ENCODE measurements around the gene SELENOM.
"Not testable (repeated sequence)": the region's sequence is repeated elsewhere in the genome, so short reads cannot be mapped to it uniquely, and the experiment has no call there.

SELENOM gene

DNA sequence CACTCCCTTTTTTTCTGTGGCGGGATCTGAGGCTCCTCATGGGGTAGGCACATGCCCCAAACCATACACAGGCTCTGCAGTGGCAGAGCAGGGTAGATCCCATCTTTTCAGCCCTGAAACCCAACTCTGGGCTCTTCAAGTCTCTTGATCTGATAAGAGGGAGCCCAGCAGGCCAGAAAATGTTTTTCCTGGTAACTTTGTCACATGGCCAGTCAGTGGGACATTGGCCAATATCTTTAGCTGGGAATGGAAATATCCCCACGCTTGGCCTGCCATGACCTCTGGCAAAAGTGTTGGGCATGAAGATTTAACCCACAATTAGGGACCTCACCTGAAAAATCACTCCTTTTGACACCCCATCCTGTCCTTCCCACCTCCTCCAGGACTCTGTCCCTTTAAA, 23.5 kb upstream of the SELENOM start:
- DNase-seq: no peak

GRCh38 chr22:31128156-31128555, 20.8 kb upstream of the SELENOM start:
- no peak for DNase-seq

DNA sequence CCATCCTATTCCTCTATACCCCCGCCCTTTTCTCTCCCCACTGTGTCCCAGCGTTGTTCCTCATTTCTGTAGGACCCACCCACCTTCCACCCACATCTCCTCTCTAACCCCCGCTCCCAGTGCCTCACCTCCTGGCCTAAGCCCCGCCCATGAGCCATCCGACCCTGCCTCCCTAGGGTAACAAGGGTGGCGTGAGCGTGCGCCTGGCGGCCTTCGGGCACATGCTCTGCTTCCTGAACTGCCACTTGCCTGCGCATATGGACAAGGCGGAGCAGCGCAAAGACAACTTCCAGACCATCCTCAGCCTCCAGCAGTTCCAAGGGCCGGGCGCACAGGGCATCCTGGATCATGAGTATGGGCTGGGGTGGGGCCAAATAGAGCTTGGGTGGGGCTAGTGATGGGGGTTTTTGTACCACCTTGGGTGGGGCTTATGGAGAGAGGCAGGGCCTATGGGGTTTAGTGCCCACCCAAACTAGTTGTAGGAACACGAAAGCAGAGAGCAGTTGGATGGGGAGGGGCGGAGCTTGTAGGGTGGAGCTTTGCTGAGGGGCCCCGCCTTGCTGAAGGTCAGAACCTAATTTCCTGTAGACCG, 19.9 kb upstream of the SELENOM start:
- DNase-seq: no peak

GRCh38 chr22:31126869-31127175, 19.5 kb upstream of the SELENOM start:
- DNase-seq: no peak

DNA sequence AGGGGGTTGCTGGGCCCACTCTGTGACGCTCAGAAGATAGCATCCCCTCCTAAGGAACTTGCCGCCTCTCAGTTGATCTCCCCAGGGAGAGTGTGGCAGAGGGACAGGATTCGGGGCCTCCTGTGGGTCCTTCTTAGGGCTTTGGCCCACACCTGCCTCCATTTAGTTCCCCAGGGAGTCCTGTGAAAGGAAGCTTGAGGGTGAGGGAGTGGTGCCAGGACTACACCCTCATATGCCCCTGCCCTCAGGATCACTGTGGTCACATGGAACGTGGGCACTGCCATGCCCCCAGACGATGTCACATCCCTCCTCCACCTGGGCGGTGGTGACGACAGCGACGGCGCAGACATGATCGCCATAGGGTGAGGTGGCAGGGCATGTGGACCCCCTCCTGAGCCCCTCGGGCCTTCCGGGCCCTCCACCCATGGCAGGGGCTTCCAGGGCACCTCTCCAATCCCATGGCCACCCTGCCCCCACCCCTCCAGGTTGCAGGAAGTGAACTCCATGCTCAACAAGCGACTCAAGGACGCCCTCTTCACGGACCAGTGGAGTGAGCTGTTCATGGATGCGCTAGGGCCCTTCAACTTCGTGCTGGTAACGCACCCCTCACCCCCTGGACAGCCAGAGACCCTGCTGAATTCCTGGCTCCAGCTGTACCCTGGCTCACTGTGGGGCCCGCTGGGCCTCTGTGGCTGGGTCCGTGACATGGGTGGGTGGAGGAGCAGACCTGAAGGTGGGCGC, 18.9 kb upstream of the SELENOM start:
- DNase-seq: no peak

- DNase-seq: no peak
Observed at GRCh38 chr22:31125521-31126117, 18.3 kb upstream of the SELENOM start.

DNA sequence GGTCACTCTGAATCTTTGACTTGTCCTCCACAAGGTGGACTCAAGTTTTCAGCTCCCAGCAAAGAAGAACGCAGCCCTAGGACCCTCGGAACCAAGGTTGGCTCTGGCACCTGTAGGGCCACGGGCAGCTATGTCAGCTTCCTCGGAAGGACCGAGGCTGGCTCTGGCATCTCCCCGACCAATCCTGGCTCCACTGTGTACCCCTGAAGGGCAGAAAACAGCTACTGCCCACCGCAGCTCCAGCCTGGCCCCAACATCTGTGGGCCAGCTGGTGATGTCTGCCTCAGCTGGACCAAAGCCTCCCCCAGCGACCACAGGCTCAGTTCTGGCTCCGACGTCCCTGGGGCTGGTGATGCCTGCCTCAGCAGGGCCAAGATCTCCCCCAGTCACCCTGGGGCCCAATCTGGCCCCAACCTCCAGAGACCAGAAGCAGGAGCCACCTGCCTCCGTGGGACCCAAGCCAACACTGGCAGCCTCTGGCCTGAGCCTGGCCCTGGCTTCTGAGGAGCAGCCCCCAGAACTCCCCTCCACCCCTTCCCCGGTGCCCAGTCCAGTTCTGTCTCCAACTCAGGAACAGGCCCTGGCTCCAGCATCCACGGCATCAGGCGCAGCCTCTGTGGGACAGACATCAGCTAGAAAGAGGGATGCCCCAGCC, 17.6 kb upstream of the SELENOM start:
- no peak for DNase-seq

GRCh38 chr22:31124290-31124689, 16.9 kb upstream of the SELENOM start:
- no peak for DNase-seq

- DNase-seq: no peak
Observed at GRCh38 chr22:31123292-31123602, 15.9 kb upstream of the SELENOM start.

- DNase-seq: peak; percentile 68
Observed at GRCh38 chr22:31122532-31123291, 15.3 kb upstream of the SELENOM start, which contains the start of gene INPP5J. INPP5J (plus strand) TSS chr22:31122966; CDS start chr22:31123015, 49 bp downstream.

DNA sequence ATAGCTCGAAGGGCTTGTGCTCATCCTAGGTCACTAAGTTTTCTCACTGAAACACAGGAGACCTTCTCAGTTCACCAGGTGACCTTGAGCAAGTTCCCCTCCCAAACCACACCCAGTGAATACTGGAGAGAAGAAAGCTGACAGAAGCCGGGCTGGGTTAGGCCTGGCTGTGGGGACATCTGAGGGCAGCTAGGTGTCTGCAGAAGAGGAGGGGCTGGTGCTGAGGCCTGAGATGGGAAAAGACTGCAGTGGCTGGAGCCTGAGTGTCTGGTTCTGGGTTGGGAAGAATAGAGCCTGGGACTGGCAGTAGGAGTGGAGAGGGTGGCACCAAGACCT, 14.8 kb upstream of the SELENOM start:
- DNase-seq: no peak

- DNase-seq: no peak
Observed at GRCh38 chr22:31121403-31121802, 14.0 kb upstream of the SELENOM start.

DNA sequence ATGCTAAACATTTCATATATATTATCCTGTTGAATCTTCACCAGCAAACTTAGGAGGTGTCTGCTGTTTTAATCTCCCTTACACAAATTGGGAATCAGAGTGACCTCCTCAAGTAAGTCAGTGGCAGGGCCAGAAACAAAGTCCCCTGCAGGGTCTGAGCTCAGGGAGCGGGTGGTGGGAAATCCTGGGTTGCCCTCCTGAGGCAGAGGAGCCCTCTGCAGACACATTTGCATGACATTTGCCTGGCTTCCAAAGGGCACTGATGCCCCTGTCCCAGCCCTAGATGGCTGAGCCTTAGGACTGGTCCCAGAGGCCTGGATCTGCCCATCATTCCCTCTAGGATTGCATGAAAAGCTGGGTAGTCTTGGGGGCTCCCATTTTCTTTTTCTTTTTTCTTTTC, 13.3 kb upstream of the SELENOM start:
- DNase-seq: no peak

DNA sequence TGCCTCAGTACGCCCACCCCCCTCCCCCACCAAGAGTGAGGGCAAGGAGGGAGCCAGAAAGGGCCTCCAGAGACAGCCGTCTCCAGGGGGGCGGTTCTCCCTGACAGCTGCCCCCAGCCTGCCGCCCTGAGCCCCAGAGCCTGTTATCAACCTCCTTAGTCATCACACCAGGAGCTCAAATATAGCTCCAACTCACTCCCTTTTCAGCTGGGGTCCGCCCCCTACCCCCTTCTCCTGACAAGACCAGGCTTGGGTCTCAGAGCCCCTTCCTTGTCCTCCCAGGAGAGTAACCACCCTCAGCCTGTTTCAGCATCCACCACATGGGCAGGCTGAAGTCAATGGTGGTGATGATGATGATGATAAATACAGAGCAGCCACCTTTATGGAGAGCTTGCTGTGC, 12.9 kb upstream of the SELENOM start:
- DNase-seq: no peak

DNA sequence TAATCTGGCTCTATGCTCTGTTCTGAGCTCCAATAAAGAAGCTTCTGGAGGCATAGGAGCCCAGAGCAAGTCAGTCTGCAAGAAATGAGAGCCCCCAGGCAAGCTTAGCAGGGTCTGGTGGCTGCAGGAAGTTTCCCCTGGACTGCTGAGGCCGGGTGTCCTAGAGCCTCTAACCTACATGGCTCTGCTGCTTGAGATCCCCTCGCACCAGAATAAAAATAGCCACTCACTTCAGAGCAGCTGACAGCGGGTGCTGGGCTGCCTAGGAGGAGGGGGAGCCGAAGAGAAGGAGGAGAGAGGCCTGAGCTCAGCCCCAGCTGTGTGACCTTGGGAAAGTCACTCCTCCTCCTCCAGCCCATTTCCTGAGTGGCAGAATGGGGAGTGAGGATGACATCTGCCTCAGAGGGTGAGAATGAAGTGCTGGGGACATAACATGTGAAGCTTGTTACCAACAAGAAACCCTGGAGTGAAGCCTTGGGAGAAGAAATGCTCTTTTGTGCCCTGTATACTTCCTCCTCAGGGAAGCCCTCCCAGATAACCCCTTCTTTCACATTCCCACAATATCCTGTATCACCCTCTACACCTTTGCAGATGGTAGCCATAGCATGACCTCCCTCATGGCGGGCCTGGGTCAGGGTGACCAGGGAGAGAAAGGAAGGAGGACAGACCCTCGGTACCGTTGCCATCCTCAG, 11.8 kb upstream of the SELENOM start:
- DNase-seq: no peak

- no peak for DNase-seq
Observed at GRCh38 chr22:31118046-31118820, 10.9 kb upstream of the SELENOM start.

DNA sequence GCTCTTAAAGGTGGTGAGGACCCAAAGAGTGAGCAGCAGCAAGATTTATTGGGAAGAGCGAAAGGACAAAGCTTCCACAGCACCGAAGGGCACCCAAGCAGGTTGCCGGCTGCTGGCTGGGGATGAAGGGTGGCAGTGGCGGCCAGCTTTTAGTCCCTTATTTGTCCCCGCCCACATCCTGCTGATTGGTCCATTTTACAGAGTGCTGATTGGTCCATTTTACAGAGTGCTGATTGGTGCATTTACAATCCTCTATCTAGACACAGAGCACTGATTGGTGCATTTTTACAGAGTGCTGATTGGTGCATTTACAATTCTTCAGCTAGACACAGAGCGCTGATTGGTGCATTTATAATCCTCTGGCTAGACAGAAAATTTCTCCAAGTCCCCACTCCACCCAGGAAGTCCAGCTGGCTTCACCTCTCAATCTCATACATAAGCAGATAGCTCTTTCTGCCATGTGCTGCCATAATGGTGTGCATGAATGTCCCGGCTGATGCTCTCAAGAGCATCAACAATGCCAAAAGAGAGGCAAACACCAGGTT, 5.3 kb upstream of the SELENOM start:
- DNase-seq: not testable (repeated sequence)

DNA sequence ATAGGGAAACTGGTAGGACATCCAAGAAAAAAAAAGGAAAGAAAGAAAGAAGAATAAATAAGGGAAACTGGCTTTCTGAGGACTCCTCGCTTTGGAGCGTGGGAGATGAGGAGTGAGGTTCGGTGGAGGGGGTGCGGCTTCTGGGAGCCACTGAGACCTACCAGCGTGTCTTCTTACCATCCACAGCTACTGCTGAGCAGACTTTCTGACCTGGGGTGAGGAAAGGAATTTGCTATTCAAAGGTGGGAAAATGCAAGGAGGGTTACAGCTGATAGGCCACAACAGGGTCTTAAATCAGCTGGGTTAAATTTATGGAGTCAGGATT, 488 bp upstream of the SELENOM start:
- DNase-seq: no peak

- no peak for DNase-seq
Observed at GRCh38 chr22:31106731-31107177, 614 bp downstream of the SELENOM start.

DNA sequence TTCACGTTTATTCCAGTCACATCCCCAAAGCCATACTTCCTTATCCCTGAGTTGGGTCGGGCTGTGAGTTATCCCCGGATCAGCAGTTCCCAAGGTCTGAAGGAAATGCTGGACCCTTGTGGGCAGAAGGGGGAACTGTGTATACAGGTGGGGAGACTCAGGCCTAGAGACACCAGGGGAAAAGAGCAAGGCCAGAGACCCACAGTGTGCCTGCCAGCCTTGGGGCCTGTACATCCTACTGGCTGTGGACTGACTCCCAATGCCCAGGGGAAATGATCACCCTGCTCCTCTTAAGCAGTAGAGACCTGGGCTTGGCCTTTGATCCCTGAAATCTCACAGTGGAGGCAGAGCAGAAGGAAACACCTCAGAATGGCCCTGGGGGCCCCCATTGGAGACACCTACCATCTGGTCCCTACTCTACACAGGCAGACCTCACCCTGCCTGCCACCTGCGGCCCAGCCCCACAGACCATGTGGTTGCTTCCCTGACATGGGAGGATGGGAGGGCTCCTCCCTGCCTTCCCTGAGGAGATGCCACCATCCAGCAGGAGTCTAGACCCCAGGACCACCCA, 1.3 kb downstream of the SELENOM start:
- no peak for DNase-seq

- DNase-seq: no peak
Observed at GRCh38 chr22:31105282-31105929, 2.0 kb downstream of the SELENOM start.
